K562 (cell line): ENCODE measurements around the gene FTH1. TPM values are rescaled to one million over a fixed set of nuclear protein-coding genes. Genes with fewer than 3 reads are reported as not detected.
A peak's percentile ranks its signal among the peaks of the same experiment; 100 is the strongest.

ENCODE experiments used
- ARHGAP35 ChIP-seq: fragments of 450-650 bp; IDR thresholded peaks from 2 replicates; pipeline ENCODE4 v1.6.1; 2018; ENCODE audit not compliant: partially characterized antibody
- CBFA2T3 ChIP-seq: fragments of 450-650 bp; IDR thresholded peaks from 2 replicates; pipeline ENCODE4 v1.6.1; 2017
- E2F8 ChIP-seq: fragments of 450-650 bp; IDR thresholded peaks from 2 replicates; pipeline ENCODE4 v1.7.1; 2018; ENCODE audit warnings: mild to moderate bottlenecking, low read depth; ENCODE audit not compliant: partially characterized antibody
- ELF1 ChIP-seq: fragments of 200-800 bp; sonication (Bioruptor generic); IDR thresholded peaks from 2 replicates; pipeline ENCODE4 v1.6.1; 2016; ENCODE audit warnings: missing genetic modification characterization, missing compliant biosample characterization
- HMGXB4 ChIP-seq: sonication (generic); formaldehyde crosslinking; IDR thresholded peaks from 2 replicates; pipeline ENCODE4 v1.8.1; 2023; ENCODE audit warnings: mild to moderate bottlenecking, missing genetic modification reagents
- HNRNPL ChIP-seq: fragments of 200-400 bp; formaldehyde crosslinking; IDR thresholded peaks from 2 replicates; pipeline ENCODE4 v1.6.1; 2017; ENCODE audit warnings: low read depth, mild to moderate bottlenecking, low read length
- KDM1A ChIP-seq, 2 experiments: fragments of 450-650 bp; IDR thresholded peaks; 2 replicates each; pipeline ENCODE4 v1.6.1; 2016; ENCODE audit warnings: mild to moderate bottlenecking in 2 of 2
- OTX1 ChIP-seq: fragments of 450-650 bp; formaldehyde crosslinking; IDR thresholded peaks from 2 replicates; pipeline ENCODE4 v1.4.0; 2022; ENCODE audit warnings: mild to moderate bottlenecking
- PATZ1 ChIP-seq: fragments of 250-450 bp; sonication (Bioruptor Pico); IDR thresholded peaks from 2 replicates; pipeline ENCODE4 v1.5.0; 2020; ENCODE audit warnings: mild to moderate bottlenecking, borderline replicate concordance
- RBM25 ChIP-seq: fragments of 200-400 bp; formaldehyde crosslinking; IDR thresholded peaks from 2 replicates; pipeline ENCODE4 v1.6.1; 2018; ENCODE audit warnings: low read length, low read depth, moderate library complexity; ENCODE audit not compliant: severe bottlenecking
- SP2 ChIP-seq: IDR thresholded peaks from 2 replicates; pipeline ENCODE4 v1.6.1; 2011; ENCODE audit warnings: mild to moderate bottlenecking, low read depth, low read length, moderate library complexity; ENCODE audit not compliant: poor library complexity, severe bottlenecking; ENCODE audit errors: extremely low read depth
- STAT6 ChIP-seq: sonication (generic); formaldehyde crosslinking; IDR thresholded peaks from 2 replicates; pipeline ENCODE4 v1.8.1; 2023; ENCODE audit warnings: mild to moderate bottlenecking, missing genetic modification reagents
- TAF15 ChIP-seq: fragments of 200-400 bp; formaldehyde crosslinking; IDR thresholded peaks from 2 replicates; pipeline ENCODE4 v1.6.1; 2017; ENCODE audit warnings: mild to moderate bottlenecking, low read depth, low read length, moderate library complexity
- ZFPM2 ChIP-seq: fragments of 250-450 bp; sonication (Bioruptor Pico); IDR thresholded peaks from 2 replicates; pipeline ENCODE4 v1.5.1; 2022; ENCODE audit warnings: mild to moderate bottlenecking
- ZNF146 ChIP-seq: IDR thresholded peaks from one replicate; pipeline ENCODE4 v1.6.1; 2018; ENCODE audit warnings: missing compliant biosample characterization; ENCODE audit not compliant: unreplicated experiment
- ZNF280B ChIP-seq: fragments of 250-450 bp; sonication (Bioruptor Pico); IDR thresholded peaks from 2 replicates; pipeline ENCODE4 v1.5.1; 2021; ENCODE audit warnings: mild to moderate bottlenecking
- ZNF551 ChIP-seq: fragments of 250-450 bp; sonication (Bioruptor Pico); IDR thresholded peaks from 2 replicates; pipeline ENCODE4 v1.5.0; 2021; ENCODE audit warnings: mild to moderate bottlenecking, moderate library complexity
- polyA plus RNA-seq, 8 experiments: library from polyadenylated mRNA; depleted of rRNA in 4 of 8; stranded (reverse) in 5 of 8; unstranded in 3 of 8; fragments of >200 nt; fragmentation: Nextera tagmentation in 2 of 8; fragmentation: Illumina TruSeq in 1 of 8; extraction: Ambion mirVana in 2 of 8; extraction: Trizol in 1 of 8; gene quantifications; 2 replicates each; pipeline versions ENCODE4 v1.2.1 to v1.2.3, GENCODE V29; 2011 to 2014; ENCODE audit warnings: inconsistent platforms in 1 of 8, missing spikeins in 1 of 8
- total RNA-seq, 7 experiments: library from RNA; depleted of rRNA in 6 of 7; stranded (reverse); fragments of >200 nt in 6 of 7; fragmentation: Illumina TruSeq in 2 of 7; extraction: Trizol in 2 of 7; gene quantifications; 2 replicates each; pipeline versions ENCODE4 v1.2.1 to v1.2.3, GENCODE V29; 2011 to 2021; ENCODE audit warnings: low replicate concordance in 1 of 7

FTH1 gene
- total and polyA plus RNA-seq, 9 of the 15 experiments (the other 6 are each of a cell fraction or from before 2014, with no cell fraction given) = 370 to 3,146 (median 802) TPM

DNA sequence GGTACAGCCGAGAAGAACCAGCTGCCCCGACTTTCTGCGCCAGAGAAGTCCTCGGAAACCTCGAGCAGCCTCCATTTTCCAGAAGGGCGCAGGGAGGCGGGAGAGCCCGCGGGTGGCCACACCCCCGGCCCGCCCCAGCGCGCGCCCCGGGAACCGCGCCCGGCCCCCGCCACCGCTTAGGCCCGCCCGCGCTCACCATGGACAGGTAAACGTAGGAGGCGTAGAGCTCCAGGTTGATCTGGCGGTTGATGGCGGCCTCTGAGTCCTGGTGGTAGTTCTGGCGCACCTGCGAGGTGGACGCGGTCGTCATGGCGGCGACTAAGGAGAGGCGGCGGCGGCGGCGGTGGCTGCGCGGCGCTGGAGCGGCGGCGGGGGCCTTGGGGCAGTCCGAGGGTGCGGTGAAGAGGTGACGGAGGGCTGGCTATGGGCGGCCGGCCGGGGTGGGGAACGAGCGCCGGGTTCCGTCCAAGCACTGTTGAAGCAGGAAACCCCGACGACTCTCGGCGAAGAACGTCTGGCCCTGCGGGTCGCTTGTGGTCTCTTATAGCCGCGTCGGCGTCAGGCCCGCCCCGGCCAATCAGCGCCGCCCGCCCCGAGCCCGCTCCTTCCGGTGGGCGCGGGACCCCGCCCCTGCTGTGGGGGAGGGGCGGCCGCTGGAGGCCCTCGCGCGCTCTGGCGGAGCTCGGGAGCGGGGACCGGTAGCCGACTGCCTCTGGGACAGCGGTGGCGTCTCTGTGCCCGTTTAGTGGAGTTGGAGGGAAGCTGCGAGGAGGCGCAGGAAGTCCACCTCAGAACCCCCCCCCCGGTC lies at the start of gene FTH1 (continued):
- no peak for TF ChIP-seq PATZ1 (CRISPR knock-in tag)
- no peak for TF ChIP-seq SP2
- no peak for TF ChIP-seq ZNF280B (CRISPR knock-in tag)
- TF ChIP-seq ARHGAP35 = no peak
- TF ChIP-seq HNRNPL = no peak
- no peak for TF ChIP-seq HMGXB4 (CRISPR knock-in tag)
- no peak for TF ChIP-seq ZNF146 (CRISPR knock-in tag)
- TF ChIP-seq STAT6 (CRISPR knock-in tag) = peak; percentile 39; the same call in 1 of the 2 replicates
- no peak for TF ChIP-seq ZNF551 (CRISPR knock-in tag)
- TF ChIP-seq ELF1 (tag) = peak; percentile 82
- no peak for TF ChIP-seq CBFA2T3
- no peak for TF ChIP-seq ZFPM2 (CRISPR knock-in tag)
- no peak for TF ChIP-seq E2F8
- peak; percentile 94 for TF ChIP-seq RBM25
- TF ChIP-seq OTX1 (CRISPR knock-in tag) = no peak
- no peak for TF ChIP-seq KDM1A (IDR thresholded peaks at IDR 0.05)
- TF ChIP-seq TAF15 = no peak
